Medulla oblongata (tissue), 1 donor: ENCODE measurements around the gene MAP3K19.
"Not testable (repeated sequence)": the region's sequence is repeated elsewhere in the genome, so short reads cannot be mapped to it uniquely, and the experiment has no call there.

Source experiments
- DNase-seq: peaks from one replicate; pipeline ENCODE4 v3.0.0-alpha.2; 2015; ENCODE audit errors: extremely low spot score

The MAP3K19 gene

GRCh38 chr2:135047300-135047699, at the start of gene MAP3K19:
Gene MAP3K19 (minus strand): TSS chr2:135047447. CDS start chr2:135024647, 22,800 bp downstream.
- no peak for DNase-seq

GRCh38 chr2:135096665-135097446, 49.6 kb upstream of the MAP3K19 start:
- DNase-seq, result no peak

- no peak for DNase-seq
Observed at GRCh38 chr2:135095591-135095990, 48.3 kb upstream of the MAP3K19 start.

GRCh38 chr2:135094508-135094907, 47.3 kb upstream of the MAP3K19 start:
- no peak for DNase-seq

- no peak for DNase-seq
Observed at GRCh38 chr2:135093670-135094330, 46.6 kb upstream of the MAP3K19 start.

- DNase-seq, result no peak
Observed at GRCh38 chr2:135093193-135093592, 45.9 kb upstream of the MAP3K19 start.

- no peak for DNase-seq
Observed at GRCh38 chr2:135091681-135092080, 44.4 kb upstream of the MAP3K19 start.

GRCh38 chr2:135089597-135089996, 42.4 kb upstream of the MAP3K19 start:
- DNase-seq, result not testable (repeated sequence)

GRCh38 chr2:135086222-135086621, 39.0 kb upstream of the MAP3K19 start:
- DNase-seq, result no peak

- DNase-seq, result no peak
Observed at GRCh38 chr2:135078417-135078816, 31.2 kb upstream of the MAP3K19 start.

- DNase-seq, result no peak
Observed at GRCh38 chr2:135076556-135076955, 29.3 kb upstream of the MAP3K19 start.

- no peak for DNase-seq
Observed at GRCh38 chr2:135074216-135074615, 27.0 kb upstream of the MAP3K19 start.

- DNase-seq, result no peak
Observed at GRCh38 chr2:135072125-135072997, 25.1 kb upstream of the MAP3K19 start.

- DNase-seq, result no peak
Observed at GRCh38 chr2:135066710-135067109, 19.5 kb upstream of the MAP3K19 start.

- no peak for DNase-seq
Observed at GRCh38 chr2:135064149-135064548, 16.9 kb upstream of the MAP3K19 start.

- no peak for DNase-seq
Observed at GRCh38 chr2:135063210-135063609, 16.0 kb upstream of the MAP3K19 start.

GRCh38 chr2:135059577-135059976, 12.3 kb upstream of the MAP3K19 start:
- no peak for DNase-seq

GRCh38 chr2:135056790-135057189, 9.5 kb upstream of the MAP3K19 start:
- DNase-seq, result no peak

- no peak for DNase-seq
Observed at GRCh38 chr2:135055182-135055786, 8.0 kb upstream of the MAP3K19 start.

- peak; percentile 7 for DNase-seq
Observed at GRCh38 chr2:135052997-135053474, 5.8 kb upstream of the MAP3K19 start.

- peak; percentile 81 for DNase-seq
Observed at GRCh38 chr2:135052042-135052876, 5.0 kb upstream of the MAP3K19 start, which contains the start of gene RAB3GAP1. Gene RAB3GAP1 (plus strand): TSS chr2:135052292. CDS start chr2:135052308, 16 bp downstream.
